Stimulated activated CD8-positive, alpha-beta memory T cell treated with anti-CD3 and anti-CD28 coated beads, Interleukin-12 subunit alpha, Interleukin-12 subunit beta, amount 100 ng/mL, for 24 hours (primary cell): ENCODE data around the gene ICAM3.

Source experiments
- DNase-seq: peaks from one replicate; pipeline ENCODE4 v3.0.0-alpha.2; 2020; ENCODE audit errors: extremely low read depth

Gene ICAM3

DNA sequence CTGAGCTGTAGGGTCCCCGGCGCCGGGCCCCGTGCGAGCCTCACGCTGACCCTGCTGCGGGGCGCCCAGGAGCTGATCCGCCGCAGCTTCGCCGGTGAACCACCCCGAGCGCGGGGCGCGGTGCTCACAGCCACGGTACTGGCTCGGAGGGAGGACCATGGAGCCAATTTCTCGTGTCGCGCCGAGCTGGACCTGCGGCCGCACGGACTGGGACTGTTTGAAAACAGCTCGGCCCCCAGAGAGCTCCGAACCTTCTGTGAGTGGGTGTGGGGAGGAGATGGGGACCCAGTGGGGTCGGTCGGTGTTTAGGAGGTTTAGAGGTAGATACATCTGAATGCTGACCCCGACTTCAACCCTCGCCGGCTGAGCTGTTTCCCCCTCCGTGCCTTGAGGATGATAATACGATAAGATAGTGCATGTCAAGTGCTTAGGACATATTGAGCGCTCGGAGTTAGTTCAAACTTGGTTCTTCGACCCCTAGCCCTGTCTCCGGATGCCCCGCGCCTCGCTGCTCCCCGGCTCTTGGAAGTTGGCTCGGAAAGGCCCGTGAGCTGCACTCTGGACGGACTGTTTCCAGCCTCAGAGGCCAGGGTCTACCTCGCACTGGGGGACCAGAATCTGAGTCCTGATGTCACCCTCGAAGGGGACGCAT lies 47.7 kb downstream of the ICAM3 start:
- no peak for DNase-seq

DNA sequence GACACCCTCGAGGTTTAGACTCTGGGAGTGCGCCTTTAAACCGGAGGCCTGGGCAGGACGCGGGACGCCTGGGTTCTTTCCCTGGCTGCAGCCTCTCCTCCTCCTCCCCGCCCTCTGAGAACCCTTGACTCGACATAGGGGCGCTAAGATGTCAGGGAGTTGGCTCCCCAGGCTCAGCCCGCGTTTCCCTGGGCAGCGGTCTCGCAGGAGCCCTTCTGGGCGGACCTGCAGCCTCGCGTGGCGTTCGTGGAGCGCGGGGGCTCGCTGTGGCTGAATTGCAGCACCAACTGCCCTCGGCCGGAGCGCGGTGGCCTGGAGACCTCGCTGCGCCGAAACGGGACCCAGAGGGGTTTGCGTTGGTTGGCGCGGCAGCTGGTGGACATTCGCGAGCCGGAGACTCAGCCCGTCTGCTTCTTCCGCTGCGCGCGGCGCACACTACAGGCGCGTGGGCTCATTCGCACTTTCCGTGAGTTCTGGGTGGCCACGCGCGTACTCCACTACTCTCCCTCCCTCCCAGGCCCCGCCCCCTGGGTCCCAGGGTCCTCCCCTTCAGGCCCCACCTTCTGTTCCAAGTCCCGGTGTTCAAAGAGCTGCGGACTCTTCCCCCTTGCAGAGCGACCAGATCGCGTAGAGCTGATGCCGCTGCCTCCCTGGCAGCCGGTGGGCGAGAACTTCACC lies 48.4 kb downstream of the ICAM3 start:
- no peak for DNase-seq

DNA sequence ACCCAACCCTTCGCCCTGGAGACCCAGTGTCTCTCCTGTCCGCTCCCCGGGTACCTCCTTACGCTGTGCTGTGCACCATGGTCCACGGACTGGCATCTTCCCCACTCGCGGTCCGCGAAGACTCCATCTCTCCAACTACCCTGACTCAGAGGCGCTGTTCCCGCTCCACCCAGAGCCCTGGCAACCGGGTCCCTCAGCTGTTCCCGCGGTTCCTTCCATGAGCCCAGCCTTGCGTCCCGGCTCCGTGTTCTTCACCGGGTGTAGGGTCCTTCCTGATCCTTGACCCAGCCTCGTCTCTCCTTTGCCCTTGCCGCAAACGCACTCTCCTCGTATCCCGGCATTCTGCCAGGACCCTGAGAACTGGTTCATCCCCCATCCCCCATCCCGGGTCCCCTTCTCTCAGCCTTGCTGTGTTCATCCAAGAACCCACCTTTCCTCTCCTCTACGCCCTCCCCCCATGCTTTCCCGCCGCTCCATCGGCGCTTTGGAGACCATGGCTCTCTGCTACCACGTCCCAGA lies 49.0 kb downstream of the ICAM3 start:
- no peak for DNase-seq

DNA sequence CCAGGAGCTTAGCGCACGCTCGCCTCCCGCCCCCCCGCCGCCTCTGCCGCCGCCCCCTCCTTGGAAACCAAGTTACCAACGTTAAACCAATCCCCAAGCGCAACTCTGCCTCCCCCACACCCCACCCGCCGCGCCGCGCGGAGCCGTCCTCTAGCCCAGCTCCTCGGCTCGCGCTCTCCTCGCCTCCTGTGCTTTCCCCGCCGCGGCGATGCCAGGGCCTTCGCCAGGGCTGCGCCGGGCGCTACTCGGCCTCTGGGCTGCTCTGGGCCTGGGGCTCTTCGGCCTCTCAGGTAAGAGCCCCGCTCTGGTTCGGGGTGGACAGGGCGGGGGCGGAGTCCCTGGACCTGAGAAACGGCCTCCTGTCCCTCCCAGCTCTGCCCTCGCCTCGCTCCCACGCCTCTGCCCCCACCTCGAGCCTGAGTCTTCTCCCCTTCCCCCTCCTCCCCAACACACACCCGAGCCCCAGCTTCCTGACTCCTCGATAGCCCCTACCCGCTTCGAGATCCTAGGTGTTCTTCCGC lies 49.5 kb downstream of the ICAM3 start, which contains the start of gene ICAM5:
Gene ICAM5 (plus strand): TSS at position 117 of the 521 bp plus-strand sequence. CDS start 92 bp downstream, at position 209.
- DNase-seq = no peak

DNA sequence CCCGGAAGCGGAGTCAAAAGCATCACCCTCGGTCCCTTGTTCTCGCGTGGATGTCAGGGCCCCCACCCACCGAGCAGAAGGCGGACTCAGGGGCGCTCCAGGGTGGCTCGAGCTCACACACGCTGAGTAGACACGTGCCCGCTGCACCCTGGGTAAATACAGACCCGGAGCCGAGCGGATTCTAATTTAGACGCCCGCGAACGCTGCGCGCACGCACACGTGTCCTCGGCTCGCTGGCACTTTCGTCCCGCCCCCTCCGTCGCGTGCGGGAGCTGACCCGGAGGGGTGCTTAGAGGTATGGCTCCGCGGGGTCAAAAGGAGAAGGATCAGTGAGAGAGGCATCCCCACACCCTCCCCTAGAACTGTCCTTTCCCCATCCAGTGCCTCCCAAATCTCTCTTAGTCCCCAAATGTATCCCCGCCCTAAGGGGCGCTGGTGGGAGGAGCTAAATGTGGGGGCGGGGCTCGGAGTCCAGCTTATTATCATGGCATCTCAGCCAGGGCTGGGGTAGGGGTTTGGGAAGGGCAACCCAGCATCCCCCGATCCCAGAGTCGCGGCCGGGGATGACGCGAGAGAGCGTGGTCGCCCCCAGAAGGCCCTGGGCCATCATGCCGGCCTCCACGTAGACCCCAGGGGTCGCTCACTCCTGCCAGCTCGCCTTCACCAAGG lies 50.1 kb downstream of the ICAM3 start:
- DNase-seq = no peak

DNA sequence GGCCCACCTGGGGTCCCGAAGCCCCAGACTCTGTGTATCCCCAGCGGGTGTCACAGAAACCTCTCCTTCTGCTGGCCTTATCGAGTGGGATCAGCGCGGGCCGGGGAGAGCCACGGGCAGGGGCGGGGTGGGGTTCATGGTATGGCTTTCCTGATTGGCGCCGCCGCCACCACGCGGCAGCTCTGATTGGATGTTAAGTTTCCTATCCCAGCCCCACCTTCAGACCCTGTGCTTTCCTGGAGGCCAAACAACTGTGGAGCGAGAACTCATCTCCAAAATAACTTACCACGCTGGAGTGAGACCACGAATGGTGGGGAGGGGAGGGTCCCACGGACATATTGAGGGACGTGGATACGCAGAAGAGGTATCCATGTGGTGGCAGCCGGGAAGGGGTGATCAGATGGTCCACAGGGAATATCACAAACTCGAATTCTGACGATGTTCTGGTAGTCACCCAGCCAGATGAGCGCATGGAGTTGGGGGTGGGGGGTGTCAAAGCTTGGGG lies 50.7 kb downstream of the ICAM3 start:
- no peak for DNase-seq

DNA sequence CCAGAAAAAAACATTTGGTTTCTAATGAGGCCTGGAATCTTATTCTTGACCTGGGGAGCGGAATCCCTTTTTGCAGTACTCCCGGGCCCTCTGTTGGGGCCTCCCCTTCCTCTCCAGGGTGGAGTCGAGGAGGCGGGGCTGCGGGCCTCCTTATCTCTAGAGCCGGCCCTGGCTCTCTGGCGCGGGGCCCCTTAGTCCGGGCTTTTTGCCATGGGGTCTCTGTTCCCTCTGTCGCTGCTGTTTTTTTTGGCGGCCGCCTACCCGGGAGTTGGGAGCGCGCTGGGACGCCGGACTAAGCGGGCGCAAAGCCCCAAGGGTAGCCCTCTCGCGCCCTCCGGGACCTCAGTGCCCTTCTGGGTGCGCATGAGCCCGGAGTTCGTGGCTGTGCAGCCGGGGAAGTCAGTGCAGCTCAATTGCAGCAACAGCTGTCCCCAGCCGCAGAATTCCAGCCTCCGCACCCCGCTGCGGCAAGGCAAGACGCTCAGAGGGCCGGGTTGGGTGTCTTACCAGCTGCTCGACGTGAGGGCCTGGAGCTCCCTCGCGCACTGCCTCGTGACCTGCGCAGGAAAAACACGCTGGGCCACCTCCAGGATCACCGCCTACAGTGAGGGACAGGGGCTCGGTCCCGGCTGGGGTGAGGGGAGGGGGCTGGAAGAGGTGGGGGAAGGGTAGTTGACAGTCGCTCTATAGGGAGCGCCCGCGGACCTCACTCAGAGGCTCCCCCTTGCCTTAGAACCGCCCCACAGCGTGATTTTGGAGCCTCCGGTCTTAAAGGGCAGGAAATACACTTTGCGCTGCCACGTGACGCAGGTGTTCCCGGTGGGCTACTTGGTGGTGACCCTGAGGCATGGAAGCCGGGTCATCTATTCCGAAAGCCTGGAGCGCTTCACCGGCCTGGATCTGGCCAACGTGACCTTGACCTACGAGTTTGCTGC lies 52.4 kb downstream of the ICAM3 start, which contains the start of gene ICAM4:
Gene ICAM4 (plus strand): TSS at position 153 of the 935 bp plus-strand sequence. CDS start 58 bp downstream, at position 211.
- no peak for DNase-seq

DNA sequence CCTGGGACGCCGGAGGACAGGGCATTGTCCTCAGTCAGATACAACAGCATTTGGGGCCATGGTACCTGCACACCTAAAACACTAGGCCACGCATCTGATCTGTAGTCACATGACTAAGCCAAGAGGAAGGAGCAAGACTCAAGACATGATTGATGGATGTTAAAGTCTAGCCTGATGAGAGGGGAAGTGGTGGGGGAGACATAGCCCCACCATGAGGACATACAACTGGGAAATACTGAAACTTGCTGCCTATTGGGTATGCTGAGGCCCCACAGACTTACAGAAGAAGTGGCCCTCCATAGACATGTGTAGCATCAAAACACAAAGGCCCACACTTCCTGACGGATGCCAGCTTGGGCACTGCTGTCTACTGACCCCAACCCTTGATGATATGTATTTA lies 54.0 kb downstream of the ICAM3 start:
- DNase-seq = no peak

DNA sequence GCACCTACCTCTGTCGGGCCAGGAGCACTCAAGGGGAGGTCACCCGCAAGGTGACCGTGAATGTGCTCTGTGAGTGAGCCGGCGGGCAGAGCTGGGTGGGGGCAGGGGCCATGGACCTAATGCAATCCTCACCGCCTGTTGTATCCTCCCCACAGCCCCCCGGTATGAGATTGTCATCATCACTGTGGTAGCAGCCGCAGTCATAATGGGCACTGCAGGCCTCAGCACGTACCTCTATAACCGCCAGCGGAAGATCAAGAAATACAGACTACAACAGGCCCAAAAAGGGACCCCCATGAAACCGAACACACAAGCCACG lies 54.5 kb downstream of the ICAM3 start:
- DNase-seq = no peak

DNA sequence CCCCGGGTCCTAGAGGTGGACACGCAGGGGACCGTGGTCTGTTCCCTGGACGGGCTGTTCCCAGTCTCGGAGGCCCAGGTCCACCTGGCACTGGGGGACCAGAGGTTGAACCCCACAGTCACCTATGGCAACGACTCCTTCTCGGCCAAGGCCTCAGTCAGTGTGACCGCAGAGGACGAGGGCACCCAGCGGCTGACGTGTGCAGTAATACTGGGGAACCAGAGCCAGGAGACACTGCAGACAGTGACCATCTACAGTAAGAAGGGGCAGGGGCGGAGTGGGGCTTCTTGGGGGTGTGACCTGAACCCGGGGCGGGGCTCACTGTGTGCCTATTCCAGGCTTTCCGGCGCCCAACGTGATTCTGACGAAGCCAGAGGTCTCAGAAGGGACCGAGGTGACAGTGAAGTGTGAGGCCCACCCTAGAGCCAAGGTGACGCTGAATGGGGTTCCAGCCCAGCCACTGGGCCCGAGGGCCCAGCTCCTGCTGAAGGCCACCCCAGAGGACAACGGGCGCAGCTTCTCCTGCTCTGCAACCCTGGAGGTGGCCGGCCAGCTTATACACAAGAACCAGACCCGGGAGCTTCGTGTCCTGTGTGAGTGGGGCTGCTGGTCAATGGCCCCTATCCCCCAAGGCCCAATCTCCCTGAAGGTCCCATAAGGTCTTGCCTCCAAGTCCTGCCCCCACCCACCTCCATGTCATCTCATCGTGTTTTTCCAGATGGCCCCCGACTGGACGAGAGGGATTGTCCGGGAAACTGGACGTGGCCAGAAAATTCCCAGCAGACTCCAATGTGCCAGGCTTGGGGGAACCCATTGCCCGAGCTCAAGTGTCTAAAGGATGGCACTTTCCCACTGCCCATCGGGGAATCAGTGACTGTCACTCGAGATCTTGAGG lies 55.1 kb downstream of the ICAM3 start:
- DNase-seq = no peak
